Occipital lobe (tissue), 2 donors: ENCODE data around the gene TUBA4B. TPM values are rescaled to one million over a fixed set of nuclear protein-coding genes. Genes with fewer than 3 reads are reported as not detected.
"Not testable (repeated sequence)": the region's sequence is repeated elsewhere in the genome, so short reads cannot be mapped to it uniquely, and the experiment has no call there.

ENCODE experiments used
- DNase-seq: peaks from one replicate; lab custom pipeline; 2025; lab: John Stamatoyannopoulos, UW
- total RNA-seq: library from RNA; depleted of rRNA; stranded (reverse); fragments of >200 nt; gene quantifications from one replicate; pipeline ENCODE4 v1.2.3, GENCODE V29; 2014

Gene TUBA4B
- total RNA-seq, 1 donor from 2014 or later, result not detected

- DNase-seq, result no peak
Measured at GRCh38 chr2:219290381-219291171, 37.5 kb downstream of the TUBA4B start.

- no peak for DNase-seq
Measured at GRCh38 chr2:219291394-219291793, 38.4 kb downstream of the TUBA4B start.

- DNase-seq, result no peak
Measured at GRCh38 chr2:219291910-219292490, 39.0 kb downstream of the TUBA4B start.

- DNase-seq, result no peak
Measured at GRCh38 chr2:219292616-219293015, 39.6 kb downstream of the TUBA4B start.

GRCh38 chr2:219293736-219294231 lies 40.7 kb downstream of the TUBA4B start:
- no peak for DNase-seq

- peak; percentile 52 for DNase-seq
Measured at GRCh38 chr2:219294356-219295351, 41.6 kb downstream of the TUBA4B start.

- no peak for DNase-seq
Measured at GRCh38 chr2:219296142-219296541, 43.1 kb downstream of the TUBA4B start.

- DNase-seq, result no peak
Measured at GRCh38 chr2:219296631-219297391, 43.8 kb downstream of the TUBA4B start.

- DNase-seq, result no peak
Measured at GRCh38 chr2:219297766-219298456, 44.9 kb downstream of the TUBA4B start.

- DNase-seq, result peak; percentile 69
Measured at GRCh38 chr2:219298759-219299371, 45.8 kb downstream of the TUBA4B start.

GRCh38 chr2:219299372-219299760 lies 46.3 kb downstream of the TUBA4B start:
- DNase-seq, result no peak

- DNase-seq, result no peak
Measured at GRCh38 chr2:219300022-219300421, 47.0 kb downstream of the TUBA4B start.

- no peak for DNase-seq
Measured at GRCh38 chr2:219302412-219302968, 49.4 kb downstream of the TUBA4B start.

- DNase-seq, result no peak
Measured at GRCh38 chr2:219304223-219304622, 51.2 kb downstream of the TUBA4B start.

- no peak for DNase-seq
Measured at GRCh38 chr2:219306047-219306446, 53.0 kb downstream of the TUBA4B start.

GRCh38 chr2:219308142-219309101 lies 55.4 kb downstream of the TUBA4B start:
- peak; percentile 57 for DNase-seq

- peak; percentile 48 for DNase-seq
Measured at GRCh38 chr2:219309278-219309677, 56.2 kb downstream of the TUBA4B start, which contains the start of gene PTPRN. PTPRN (minus strand) TSS chr2:219309401; CDS start chr2:219309332, 69 bp downstream.

GRCh38 chr2:219312683-219313263 lies 59.7 kb downstream of the TUBA4B start:
- not testable (repeated sequence) for DNase-seq
